ENCODE results near the gene ESPNL.

ESPNL gene

GRCh38 chr2:238134393-238134785 lies 34.2 kb downstream of the ESPNL start:
- Histone ChIP-seq H3K79me2 (ENCODE audit: insufficient read depth, low read length) (no peaks in the 10 kb centered on the region), H3K4me3 (ENCODE audit: low read length, poor library complexity, severe bottlenecking) (no peak overlapping the region), H2AFZ (ENCODE audit: low read length) (no peak overlapping the region), H3K4me2 (ENCODE audit: low read depth, low read length, poor library complexity, severe bottlenecking) (no peak overlapping the region), H3F3A (ENCODE audit: low read depth) (no peaks in the 10 kb centered on the region), H3K9ac (ENCODE audit: low read depth, low read length, poor library complexity, severe bottlenecking) (no peak overlapping the region), H3K36me3 (ENCODE audit: insufficient read depth, low read length) (no peaks in the 10 kb centered on the region), H3K9me3 (ENCODE audit: insufficient read depth, low read depth, low read length) (no peaks in the 10 kb centered on the region), H3K27me3 (ENCODE audit: insufficient read depth, low read length, poor library complexity, severe bottlenecking) (no peaks in the 10 kb centered on the region), H4K20me1 (ENCODE audit: insufficient read depth, low read length, poor library complexity, severe bottlenecking) (no peaks in the 10 kb centered on the region), H3K4me1 (ENCODE audit: insufficient read depth, low read length, poor library complexity, severe bottlenecking) (no peaks in the 10 kb centered on the region), H3K9me2 (replicated peaks; ENCODE audit: low read depth, low read length) (no peaks in the 10 kb centered on the region)
- no peak for TF ChIP-seq EZH2phosphoT487 (IDR thresholded peaks at IDR 0.05; ENCODE audit: borderline replicate concordance)
- TF ChIP-seq CTCF (conservative IDR thresholded peaks at IDR 0.05; ENCODE audit: low read length) = no peak

GRCh38 chr2:238135601-238136150 lies 35.5 kb downstream of the ESPNL start:
- Histone ChIP-seq H3K4me2 (ENCODE audit: low read depth, low read length, poor library complexity, severe bottlenecking) (no peak overlapping the region), H3K79me2 (ENCODE audit: insufficient read depth, low read length) (no peaks in the 10 kb centered on the region), H3K4me3 (ENCODE audit: low read length, poor library complexity, severe bottlenecking) (no peak overlapping the region), H3K9me3 (ENCODE audit: insufficient read depth, low read depth, low read length) (no peaks in the 10 kb centered on the region), H3K36me3 (ENCODE audit: insufficient read depth, low read length) (no peaks in the 10 kb centered on the region), H3K9me2 (replicated peaks; ENCODE audit: low read depth, low read length) (no peaks in the 10 kb centered on the region), H3K9ac (ENCODE audit: low read depth, low read length, poor library complexity, severe bottlenecking) (no peak overlapping the region), H3K27me3 (ENCODE audit: insufficient read depth, low read length, poor library complexity, severe bottlenecking) (no peaks in the 10 kb centered on the region), H4K20me1 (ENCODE audit: insufficient read depth, low read length, poor library complexity, severe bottlenecking) (no peaks in the 10 kb centered on the region), H3F3A (ENCODE audit: low read depth) (no peaks in the 10 kb centered on the region), H3K4me1 (ENCODE audit: insufficient read depth, low read length, poor library complexity, severe bottlenecking) (no peaks in the 10 kb centered on the region), H2AFZ (ENCODE audit: low read length) (no peak overlapping the region)
- TF ChIP-seq CTCF (conservative IDR thresholded peaks at IDR 0.05; ENCODE audit: low read length) = no peak
- no peak for TF ChIP-seq EZH2phosphoT487 (IDR thresholded peaks at IDR 0.05; ENCODE audit: borderline replicate concordance)

GRCh38 chr2:238136820-238137537 lies 36.8 kb downstream of the ESPNL start:
- TF ChIP-seq CTCF (conservative IDR thresholded peaks at IDR 0.05; ENCODE audit: low read length) (no peak), EZH2phosphoT487 (IDR thresholded peaks at IDR 0.05; ENCODE audit: borderline replicate concordance) (no peak)
- Histone ChIP-seq H2AFZ (ENCODE audit: low read length) (no peak overlapping the region), H3K36me3 (ENCODE audit: insufficient read depth, low read length) (no peaks in the 10 kb centered on the region), H3K9me3 (ENCODE audit: insufficient read depth, low read depth, low read length) (no peaks in the 10 kb centered on the region), H3K79me2 (ENCODE audit: insufficient read depth, low read length) (no peaks in the 10 kb centered on the region), H4K20me1 (ENCODE audit: insufficient read depth, low read length, poor library complexity, severe bottlenecking) (no peaks in the 10 kb centered on the region), H3K9me2 (replicated peaks; ENCODE audit: low read depth, low read length) (no peaks in the 10 kb centered on the region), H3K4me1 (ENCODE audit: insufficient read depth, low read length, poor library complexity, severe bottlenecking) (peaks cover 12% of the 10 kb centered on the region), H3F3A (ENCODE audit: low read depth) (no peaks in the 10 kb centered on the region), H3K9ac (ENCODE audit: low read depth, low read length, poor library complexity, severe bottlenecking) (no peak overlapping the region), H3K4me3 (ENCODE audit: low read length, poor library complexity, severe bottlenecking) (no peak overlapping the region), H3K27me3 (ENCODE audit: insufficient read depth, low read length, poor library complexity, severe bottlenecking) (no peaks in the 10 kb centered on the region), H3K4me2 (ENCODE audit: low read depth, low read length, poor library complexity, severe bottlenecking) (no peak overlapping the region)
